ENCODE measurements around the gene SPTBN1. TPM values are rescaled to one million over a fixed set of nuclear protein-coding genes. Genes with fewer than 3 reads are reported as not detected.
A peak's percentile ranks its signal among the peaks of the same experiment; 100 is the strongest.

SPTBN1 gene
- total RNA-seq, 3 donors from 2014 or later (not counting 1 experiment from before 2014, with no cell fraction given): 65.7 to 142 (median 68.3) TPM

- intact Hi-C loops (cut with micrococcal nuclease): no loop called here
Observed at GRCh38 chr2:54579061-54579681, 123.0 kb downstream of the SPTBN1 start.

GRCh38 chr2:54579682-54580620 is 123.8 kb downstream of the SPTBN1 start:
- peak in 1 of 2 donors; percentile 83 for DNase-seq
- 8% methylated on average over 4 of the region's 6 CpGs for WGBS (ENCODE audit: insufficient coverage)
- no peak overlapping the region for H3K4me3 ChIP-seq (ENCODE audit: low read length)
- no peaks in the 10 kb centered on the region for H3K36me3 ChIP-seq (ENCODE audit: control insufficient read depth, insufficient read depth, low read length)
- H3K27ac ChIP-seq (ENCODE audit: low read length): peak overlapping the region; percentile 85
- intact Hi-C loops (cut with micrococcal nuclease): no loop called here
- Mint-ChIP-seq H3K27ac (peak overlapping the region; percentile 78 to 97), H3K27me3 (ENCODE audit: low read depth in 2 of 2) (peaks cover 0 to 3% of the 10 kb centered on the region in 2 donors), H3K4me1 (peaks cover 55 to 82% of the 10 kb centered on the region in 2 donors), H3K4me3 (peak overlapping the region; percentile 83), H3K9me3 (no peaks in the 10 kb centered on the region), H3K36me3 (no peaks in the 10 kb centered on the region)
- peak in 2 of 3 donors; percentile 32 to 93 for ATAC-seq
- peaks cover 72% of the 10 kb centered on the region for H3K4me1 ChIP-seq (ENCODE audit: control insufficient read depth, insufficient read depth, low read length)
- no peaks in the 10 kb centered on the region for H3K27me3 ChIP-seq (ENCODE audit: control insufficient read depth, insufficient read depth, low read length)
- no peaks in the 10 kb centered on the region for H3K9me3 ChIP-seq (ENCODE audit: control insufficient read depth, insufficient read depth, low read length)
- no peak for TF ChIP-seq CTCF (IDR thresholded peaks at IDR 0.05)

More at GRCh38 chr2:54579061-54579681, 123.0 kb downstream of the SPTBN1 start:
- H3K4me3 Mint-ChIP-seq: peak overlapping the region; percentile 83
- peaks cover 0 to 3% of the 10 kb centered on the region in 2 donors for H3K27me3 Mint-ChIP-seq (ENCODE audit: low read depth in 2 of 2)
- peak overlapping the region; percentile 78 to 97 for H3K27ac Mint-ChIP-seq
- no peaks in the 10 kb centered on the region for H3K9me3 Mint-ChIP-seq
- Histone ChIP-seq H3K9me3 (ENCODE audit: control insufficient read depth, insufficient read depth, low read length) (no peaks in the 10 kb centered on the region), H3K4me1 (ENCODE audit: control insufficient read depth, insufficient read depth, low read length) (peaks cover 74% of the 10 kb centered on the region), H3K4me3 (ENCODE audit: low read length) (no peak overlapping the region), H3K36me3 (ENCODE audit: control insufficient read depth, insufficient read depth, low read length) (no peaks in the 10 kb centered on the region), H3K27ac (ENCODE audit: low read length) (peak overlapping the region; percentile 85), H3K27me3 (ENCODE audit: control insufficient read depth, insufficient read depth, low read length) (no peaks in the 10 kb centered on the region)
- H3K36me3 Mint-ChIP-seq: no peaks in the 10 kb centered on the region
- 80% methylated on average over 8 of the region's 8 CpGs for WGBS (ENCODE audit: insufficient coverage)
- H3K4me1 Mint-ChIP-seq: peaks cover 56 to 90% of the 10 kb centered on the region in 2 donors
- ATAC-seq: no peak
- DNase-seq: no peak
- no peak for TF ChIP-seq CTCF (IDR thresholded peaks at IDR 0.05)

GRCh38 chr2:54581326-54582039 is 125.4 kb downstream of the SPTBN1 start:
- TF ChIP-seq CTCF (IDR thresholded peaks at IDR 0.05): no peak

More at GRCh38 chr2:54581326-54582039, 125.4 kb downstream of the SPTBN1 start:
- Mint-ChIP-seq H3K9me3 (no peaks in the 10 kb centered on the region), H3K27me3 (ENCODE audit: low read depth in 2 of 2) (peaks cover 0 to 3% of the 10 kb centered on the region in 2 donors), H3K4me1 (peaks cover 56 to 81% of the 10 kb centered on the region in 2 donors), H3K36me3 (no peaks in the 10 kb centered on the region), H3K4me3 (peak overlapping the region; percentile 70), H3K27ac (peak overlapping the region in 1 of 2 donors; percentile 97)
- 48% methylated on average over 7 of the region's 7 CpGs for WGBS (ENCODE audit: insufficient coverage)
- Histone ChIP-seq H3K27ac (ENCODE audit: low read length) (peak overlapping the region; percentile 85), H3K9me3 (ENCODE audit: control insufficient read depth, insufficient read depth, low read length) (no peaks in the 10 kb centered on the region), H3K27me3 (ENCODE audit: control insufficient read depth, insufficient read depth, low read length) (no peaks in the 10 kb centered on the region), H3K36me3 (ENCODE audit: control insufficient read depth, insufficient read depth, low read length) (no peaks in the 10 kb centered on the region), H3K4me3 (ENCODE audit: low read length) (no peak overlapping the region), H3K4me1 (ENCODE audit: control insufficient read depth, insufficient read depth, low read length) (peaks cover 63% of the 10 kb centered on the region)
- DNase-seq (no peak), ATAC-seq (no peak)
- intact Hi-C loops (cut with micrococcal nuclease): no loop called here

Data from natural killer cell (primary cell).